Ovary (tissue), 9 donors: ENCODE results near the gene TSPOAP1. TPM values are rescaled to one million over a fixed set of nuclear protein-coding genes. Genes with fewer than 3 reads are reported as not detected.

Source experiments
- DNase-seq, 5 donors: peaks; one replicate each; pipeline ENCODE4 v3.0.0-alpha.2; 2019 to 2020
- H3K27ac ChIP-seq, 2 donors: fragments of 200-600 bp; one replicate each; pipeline versions ENCODE4 v1.5.1 to v1.8.0; 2019 to 2022
- H3K27me3 ChIP-seq: fragments of 200-600 bp; one replicate; pipeline ENCODE4 v1.8.0; 2022
- H3K36me3 ChIP-seq: fragments of 200-600 bp; sonication (generic); one replicate; pipeline ENCODE4 v1.5.1; 2019
- H3K4me1 ChIP-seq: one replicate; pipeline ENCODE4 v1.8.1; 2013; ENCODE audit warnings: mild to moderate bottlenecking, moderate library complexity; ENCODE audit not compliant: insufficient read depth
- H3K4me3 ChIP-seq: fragments of 200-600 bp; sonication (generic); one replicate; pipeline ENCODE4 v1.5.1; 2017
- H3K9me3 ChIP-seq, 2 donors: fragments of 200-600 bp in 1 of 2; sonication (generic) in 1 of 2; one replicate each; pipeline versions ENCODE4 v1.5.1 to v1.8.1; 2013 to 2019; ENCODE audit warnings: mild to moderate bottlenecking in 1 of 2, moderate library complexity in 1 of 2
- EP300 ChIP-seq: sonication (generic); formaldehyde crosslinking; IDR thresholded peaks from one replicate; pipeline ENCODE4 v1.6.1; 2017; ENCODE audit warnings: antibody characterized with exemption
- POLR2A ChIP-seq: fragments of 450-650 bp; IDR thresholded peaks from one replicate; pipeline ENCODE4 v1.6.1; 2017; ENCODE audit warnings: antibody characterized with exemption, mild to moderate bottlenecking, moderate library complexity
- WGBS, 3 donors: extraction: QIAGEN DNeasy Blood & Tissue Kit in 1 of 3; methylation state at CpG; one replicate each; pipeline versions ENCODE4 v1.1.5 to v1.1.7; 2013 to 2017; 5-methylcytosine and 5-hydroxymethylcytosine counted together
- intact Hi-C, 4 donors: fragments of 100-400 bp; cut with DNase I; formaldehyde crosslinking; loops; one replicate each; pipeline versions ENCODE4 v1.11.0 to v1.15.1; 2022 to 2023
- polyA plus RNA-seq, 2 donors: library from polyadenylated mRNA; stranded (reverse); fragments of 200-250 nt in 1 of 2; fragments of 350-450 nt in 1 of 2; fragmentation: Illumina TruSeq in 1 of 2; extraction: RNeasy Lipid Tissue Mini Kit (QIAGEN cat#74804) in 1 of 2; gene quantifications; one replicate each; pipeline ENCODE4 v1.2.3, GENCODE V29; 2013 to 2014
- total RNA-seq, 7 donors: library from RNA; depleted of rRNA in 2 of 7; stranded (reverse); fragments of >200 nt in 2 of 7; fragmentation: NEBNext Ultra II Directional in 3 of 7; extraction: Animal tissue kit (Norgen Biotek cat#: 25700) in 3 of 7; gene quantifications; one replicate each; pipeline versions ENCODE4 v1.1.0 to v1.2.4, GENCODE V29; 2016 to 2023
- TF ChIP-seq, protein P1 (sequence below), 3 donors: fragments of 450-650 bp in 2 of 3; fragments of 200-600 bp in 1 of 3; IDR thresholded peaks; one replicate each; pipeline versions ENCODE4 v1.5.1 to v1.8.0; 2016 to 2022; ENCODE audit warnings: antibody characterized with exemption in 3 of 3, mild to moderate bottlenecking in 1 of 3
- donor health status: DM: no; HTN: no; CAD: no; lungs with moderate emphysema.
- donor health status: DM: no; HTN: no; CAD: no.
- donor health status: Bipolar disorder and iron deficiency.
- donor health status: DM: yes; HTN: yes; CAD: no.
- donor health status: DM: no; HTN: no; CAD: no.
- donor health status: DM: yes; HTN: yes; CAD: no.

The TSPOAP1 gene
- total and polyA plus RNA-seq, 9 donors, result 8.3 to 49.1 (median 37.5) TPM

DNA sequence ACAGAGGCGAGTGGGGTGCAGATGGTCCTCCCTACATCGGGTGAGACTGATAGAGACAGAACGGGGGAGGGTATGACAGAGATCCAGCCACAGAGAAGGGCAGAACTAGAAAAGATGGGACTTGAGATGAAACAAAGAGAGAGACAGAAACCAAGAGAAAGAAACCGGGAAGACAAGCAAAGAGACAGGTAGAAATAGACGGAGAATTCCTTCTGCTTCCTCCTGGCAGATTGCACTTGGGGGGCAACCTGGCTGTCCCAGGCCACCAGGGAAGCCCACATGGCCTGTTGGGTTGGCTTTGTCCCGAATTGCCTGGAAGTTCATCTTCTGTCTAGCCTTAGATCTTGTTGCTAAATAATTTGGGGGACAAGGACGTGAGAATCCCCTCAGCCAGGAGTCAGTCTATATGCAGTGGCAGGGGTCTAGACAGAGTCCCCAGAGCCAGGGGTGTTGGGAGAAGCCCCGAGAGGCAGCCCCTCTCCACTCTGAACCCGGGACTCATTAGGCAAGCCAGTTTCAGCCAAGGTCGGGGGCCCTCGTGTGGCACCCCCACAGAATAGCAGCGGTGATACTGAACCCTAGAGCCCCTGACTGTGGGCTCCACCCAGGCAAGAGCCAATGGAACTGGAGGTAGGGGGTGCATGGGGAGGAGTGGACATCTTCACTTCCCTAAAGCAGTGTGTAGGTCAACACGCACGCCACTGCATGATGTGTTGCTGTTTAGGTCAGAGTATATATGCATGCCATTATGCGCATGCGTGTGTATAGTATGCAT, 627 bp upstream of the TSPOAP1 start:
- Histone ChIP-seq H3K9me3 (no peaks in the 10 kb centered on the region), H3K27me3 (no peaks in the 10 kb centered on the region), H3K4me3 (no peak overlapping the region), H3K27ac (no peak overlapping the region), H3K36me3 (no peaks in the 10 kb centered on the region), H3K4me1 (peaks cover 6% of the 10 kb centered on the region)
- peak in 1 of 5 donors; percentile 33 for DNase-seq
- intact Hi-C loops, result no loop called here
- TF ChIP-seq POLR2A (no peak), EP300 (no peak)
- TF ChIP-seq, protein P1, sequence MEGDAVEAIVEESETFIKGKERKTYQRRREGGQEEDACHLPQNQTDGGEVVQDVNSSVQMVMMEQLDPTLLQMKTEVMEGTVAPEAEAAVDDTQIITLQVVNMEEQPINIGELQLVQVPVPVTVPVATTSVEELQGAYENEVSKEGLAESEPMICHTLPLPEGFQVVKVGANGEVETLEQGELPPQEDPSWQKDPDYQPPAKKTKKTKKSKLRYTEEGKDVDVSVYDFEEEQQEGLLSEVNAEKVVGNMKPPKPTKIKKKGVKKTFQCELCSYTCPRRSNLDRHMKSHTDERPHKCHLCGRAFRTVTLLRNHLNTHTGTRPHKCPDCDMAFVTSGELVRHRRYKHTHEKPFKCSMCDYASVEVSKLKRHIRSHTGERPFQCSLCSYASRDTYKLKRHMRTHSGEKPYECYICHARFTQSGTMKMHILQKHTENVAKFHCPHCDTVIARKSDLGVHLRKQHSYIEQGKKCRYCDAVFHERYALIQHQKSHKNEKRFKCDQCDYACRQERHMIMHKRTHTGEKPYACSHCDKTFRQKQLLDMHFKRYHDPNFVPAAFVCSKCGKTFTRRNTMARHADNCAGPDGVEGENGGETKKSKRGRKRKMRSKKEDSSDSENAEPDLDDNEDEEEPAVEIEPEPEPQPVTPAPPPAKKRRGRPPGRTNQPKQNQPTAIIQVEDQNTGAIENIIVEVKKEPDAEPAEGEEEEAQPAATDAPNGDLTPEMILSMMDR (IDR thresholded peaks at IDR 0.05), result no peak
- 33 to 37% (median 34%) methylated on average over 16 of the region's 16 CpGs for WGBS, 3 donors

DNA sequence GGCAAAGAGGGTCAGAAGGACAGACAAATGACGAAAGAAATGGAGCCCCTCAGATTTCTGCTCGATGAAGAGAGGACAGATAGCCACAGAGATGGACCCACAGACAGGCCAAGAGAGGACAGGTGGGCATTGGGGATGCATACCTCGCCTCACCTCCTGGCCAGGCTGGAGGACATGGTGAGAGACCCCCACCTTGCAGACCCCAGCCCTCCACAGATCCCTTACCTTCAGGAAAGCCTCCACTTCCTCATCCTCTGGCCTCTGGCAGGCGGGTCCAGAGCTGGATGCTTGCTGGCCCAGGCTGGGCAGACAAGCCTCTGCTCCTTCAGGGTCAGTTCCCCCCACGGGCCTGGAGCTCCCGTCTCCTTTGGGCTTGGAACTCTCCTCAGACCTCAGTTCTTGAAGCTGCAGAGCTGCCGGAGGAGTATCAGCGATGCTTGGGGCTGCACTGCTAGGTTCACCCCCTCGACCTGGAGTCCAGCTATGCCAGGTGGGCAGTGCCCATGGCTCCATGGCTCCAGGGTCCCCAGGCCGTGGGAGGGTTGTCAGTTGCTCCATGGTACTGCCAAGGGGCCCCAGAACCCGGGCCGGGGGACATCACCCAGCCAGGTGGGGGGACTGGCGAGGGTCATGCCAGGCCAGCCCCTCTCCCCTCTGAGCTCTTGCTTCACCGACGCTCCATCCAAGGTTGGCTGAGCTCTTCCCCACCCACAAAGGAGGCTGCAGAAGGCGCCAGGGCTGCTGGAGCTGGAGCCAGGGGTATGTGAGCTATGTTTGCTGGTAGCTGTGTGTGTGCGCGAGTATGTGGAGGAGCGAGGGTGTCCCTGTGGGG, 1.0 kb downstream of the TSPOAP1 start:
- TF ChIP-seq POLR2A, result no peak
- no peak for TF ChIP-seq EP300
- TF ChIP-seq, protein P1 (IDR thresholded peaks at IDR 0.05), result no peak
- Histone ChIP-seq H3K4me1 (peaks cover 8% of the 10 kb centered on the region), H3K9me3 (no peaks in the 10 kb centered on the region), H3K27me3 (no peaks in the 10 kb centered on the region), H3K4me3 (no peak overlapping the region), H3K27ac (no peak overlapping the region), H3K36me3 (no peaks in the 10 kb centered on the region)
- WGBS, 3 donors, result 49 to 67% (median 50%) methylated on average over 17 to 19 of the region's 19 CpGs
- peak in 1 of 5 donors; percentile 30 for DNase-seq
- intact Hi-C loops, result no loop called here

DNA sequence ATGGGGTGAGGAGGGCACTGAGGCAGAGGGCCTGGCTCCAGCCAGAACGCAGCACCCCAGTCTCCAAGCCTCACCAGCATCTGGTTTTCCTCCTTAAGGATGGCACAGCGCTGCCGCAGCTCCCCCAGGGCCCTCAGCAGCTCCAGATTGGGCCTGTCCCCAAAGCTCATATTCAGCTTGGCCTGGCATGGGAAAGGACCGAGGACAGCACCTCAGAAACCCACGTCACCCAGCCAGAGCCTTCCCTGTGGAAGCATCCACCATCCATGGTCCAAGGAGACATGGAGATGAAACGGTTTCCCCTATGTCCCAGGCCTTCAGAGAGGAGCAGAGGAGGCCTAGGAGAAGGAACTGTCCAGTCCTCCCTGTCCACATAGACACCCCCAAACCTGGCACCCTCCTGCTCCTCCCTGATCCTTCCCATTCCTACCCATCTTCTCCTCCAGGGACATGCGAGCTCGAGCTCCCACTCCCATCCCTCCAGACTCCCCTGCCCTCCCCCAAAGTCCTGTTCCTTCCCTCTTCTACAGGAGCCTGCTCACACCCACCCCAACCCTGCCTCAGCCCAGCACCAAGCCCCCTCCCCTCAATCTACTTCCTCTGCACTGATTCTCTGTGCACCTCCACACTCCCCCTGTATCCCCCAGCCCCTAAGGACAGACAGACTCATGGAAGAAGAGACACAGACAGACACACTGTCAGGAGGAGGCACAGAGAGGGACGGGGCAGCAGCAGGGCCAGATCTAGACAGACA, 1.8 kb downstream of the TSPOAP1 start:
- intact Hi-C loops, result no loop called here
- no peak overlapping the region for H3K27ac ChIP-seq
- no peaks in the 10 kb centered on the region for H3K27me3 ChIP-seq
- H3K4me1 ChIP-seq, result peaks cover 8% of the 10 kb centered on the region
- no peaks in the 10 kb centered on the region for H3K9me3 ChIP-seq
- no peaks in the 10 kb centered on the region for H3K36me3 ChIP-seq
- 84 to 94% (median 89%) methylated on average over 9 of the region's 9 CpGs for WGBS, 3 donors
- DNase-seq, result no peak
- TF ChIP-seq, protein P1 (IDR thresholded peaks at IDR 0.05), result no peak
- no peak for TF ChIP-seq POLR2A
- TF ChIP-seq EP300, result no peak
- H3K4me3 ChIP-seq, result no peak overlapping the region

DNA sequence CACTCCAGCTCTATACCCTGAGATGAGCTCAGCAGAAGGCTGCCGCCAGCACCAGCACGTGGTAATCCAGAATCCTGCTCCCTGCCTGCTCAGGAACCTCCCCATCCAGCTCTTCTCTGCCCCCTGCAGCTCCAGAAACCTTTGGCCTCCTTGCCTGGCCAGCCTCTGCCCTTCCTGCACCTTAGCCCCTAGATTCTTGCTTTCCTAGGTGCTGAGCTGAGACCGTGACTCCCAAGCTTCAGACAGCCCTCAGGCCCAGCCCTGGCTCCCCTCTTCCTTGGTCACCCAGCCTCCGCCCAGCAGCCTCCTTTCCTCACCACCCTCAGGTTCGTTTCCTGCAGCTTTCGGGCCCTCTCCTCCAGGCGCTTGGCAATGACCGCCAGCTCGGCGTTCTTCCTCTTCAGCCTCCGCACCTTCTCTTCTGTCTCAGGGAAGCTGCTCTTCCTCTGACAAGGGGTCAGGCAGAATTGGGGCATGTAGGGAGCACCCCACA, 2.6 kb downstream of the TSPOAP1 start:
- Histone ChIP-seq H3K27ac (no peak overlapping the region), H3K4me3 (no peak overlapping the region), H3K9me3 (no peaks in the 10 kb centered on the region), H3K4me1 (peaks cover 8% of the 10 kb centered on the region), H3K36me3 (no peaks in the 10 kb centered on the region), H3K27me3 (no peaks in the 10 kb centered on the region)
- intact Hi-C loops, result no loop called here
- TF ChIP-seq, protein P1 (IDR thresholded peaks at IDR 0.05), result no peak
- TF ChIP-seq EP300 (no peak), POLR2A (no peak)
- no peak for DNase-seq
- 88 to 94% (median 89%) methylated on average over 11 of the region's 11 CpGs for WGBS, 3 donors
